ENCODE measurements around the gene SPAG9.

GRCh38 chr17:50939795-50940684 lies 180.6 kb downstream of the SPAG9 start:
- no peak for TF ChIP-seq CTCF (tag by site-specific recombination; IDR thresholded peaks at IDR 0.05)
- TF ChIP-seq ZBTB10 (tag by site-specific recombination; IDR thresholded peaks at IDR 0.05): no peak
- no peak for TF ChIP-seq MYNN (tag by site-specific recombination; IDR thresholded peaks at IDR 0.05; ENCODE audit: borderline replicate concordance)
- TF ChIP-seq SETDB1 (IDR thresholded peaks at IDR 0.05; ENCODE audit: insufficient read length, low read length): no peak
- TF ChIP-seq ZNF140 (tag by site-specific recombination; IDR thresholded peaks at IDR 0.05): no peak
